ENCODE data around the gene TMEM151B. TPM values are rescaled to one million over a fixed set of nuclear protein-coding genes. Genes with fewer than 3 reads are reported as not detected.

TMEM151B gene
- polyA plus RNA-seq, 2 of the 4 experiments (the other 2 are of a cell fraction): 0.01 TPM; not detected in 1

- FAIRE-seq (no peak), DNase-seq (ENCODE audit: low read depth in 1 of 2, low spot score in 1 of 2) (no peak), ATAC-seq (peak; percentile 0 to 2; a peak in 3 of 6 replicates)
- H3K9me3 ChIP-seq: no peaks in the 10 kb centered on the region
- ChIA-PET CTCF (interaction anchor here (0.8 to 3.7 kb wide), 16 partner anchors 8 to 156 kb away, joined by 3 to 16 read pairs (median 4); no protein-coding TSS in a partner anchor), POLR2A (interaction anchor here (1.2 kb wide), 1 partner anchor 8 kb away, joined by 15 read pairs; the partner anchor contains the start of gene HSP90AB1)
- H3K4me2 ChIP-seq: peak overlapping the region; percentile 13; the same call in 1 of the 3 replicates
- H3K4me3 ChIP-seq: no peak overlapping the region
- H3K4me1 ChIP-seq: peaks cover 53% of the 10 kb centered on the region
- TF ChIP-seq POLR2A (IDR thresholded peaks at IDR 0.05; ENCODE audit: low read length): peak; percentile 19; the same call in 1 of the 2 replicates
- peak; percentile 49; the same call in 1 of the 2 replicates for TF ChIP-seq RARB (CRISPR knock-in tag; IDR thresholded peaks at IDR 0.05)
- peak; percentile 59; the same call in 1 of the 2 replicates for TF ChIP-seq POLR2AphosphoS2 (conservative IDR thresholded peaks at IDR 0.05; ENCODE audit: low read length)
- no peak for TF ChIP-seq RNF2 (IDR thresholded peaks at IDR 0.05; ENCODE audit: borderline replicate concordance, low read depth)
- TF ChIP-seq HOXA7 (CRISPR knock-in tag; IDR thresholded peaks at IDR 0.05): peak; percentile 83
- peak; percentile 38; the same call in 1 of the 2 replicates for TF ChIP-seq TFCP2L1 (CRISPR knock-in tag; IDR thresholded peaks at IDR 0.05)
- TF ChIP-seq EHF (CRISPR knock-in tag; IDR thresholded peaks at IDR 0.05): no peak
- peak; percentile 87; the same call in 1 of the 2 replicates for TF ChIP-seq TP53 (CRISPR knock-in tag; IDR thresholded peaks at IDR 0.05)
- TF ChIP-seq JUN (IDR thresholded peaks at IDR 0.05): 0 out of 5 replicates have a peak, but pooled peaks of 1 of the 2 experiments have one; percentile 13
- 0 out of 3 replicates have a peak, but pooled peaks have one; percentile 39 for TF ChIP-seq BCL3 (IDR thresholded peaks at IDR 0.05)
- no peak overlapping the region for H3K27ac ChIP-seq
- WGBS (ENCODE audit: missing lambda C conversion rate): 83% methylated on average over 11 of the region's 12 CpGs
These were observed 15.8 kb upstream of the TMEM151B start for GRCh38 chr6:44254191-44255104.

GRCh38 chr6:44255105-44255808, 15.0 kb upstream of the TMEM151B start:
- peaks cover 44% of the 10 kb centered on the region for H3K4me1 ChIP-seq
- peak; percentile 21 to 42 for DNase-seq (ENCODE audit: low read depth in 1 of 2, low spot score in 1 of 2)
- no peak overlapping the region for H3K27ac ChIP-seq
- FAIRE-seq: no peak
- peak overlapping the region; percentile 96; the same call in 1 of the 3 replicates for H3K4me3 ChIP-seq
- CTCF ChIA-PET: interaction anchor here (0.9 to 3.7 kb wide), 11 partner anchors 9 to 130 kb away, joined by 3 to 29 read pairs (median 4); partner anchors contain the start of gene HSP90AB1
- peak overlapping the region; percentile 88; the same call in 2 of the 3 replicates for H3K4me2 ChIP-seq
- H3K9me3 ChIP-seq: no peaks in the 10 kb centered on the region
- peak; percentile 17 to 27; a peak in 5 of 6 replicates for ATAC-seq
- POLR2A ChIA-PET: interaction anchor here (1.2 kb wide), 1 partner anchor 9 kb away, joined by 15 read pairs; the partner anchor contains the start of gene HSP90AB1
- TF ChIP-seq POLR2AphosphoS2 (conservative IDR thresholded peaks at IDR 0.05; ENCODE audit: low read length) (peak; percentile 95), HMGXB4 (CRISPR knock-in tag; IDR thresholded peaks at IDR 0.05; ENCODE audit: borderline replicate concordance) (no peak), JUN (IDR thresholded peaks at IDR 0.05) (peak in 1 of 2 experiments; percentile 24; a peak in 2 of 5 replicates), ZFP36 (IDR thresholded peaks at IDR 0.05; ENCODE audit: borderline replicate concordance, partially characterized antibody) (no peak), TFCP2L1 (CRISPR knock-in tag; IDR thresholded peaks at IDR 0.05) (peak; percentile 52; the same call in 1 of the 2 replicates), FOSB (CRISPR knock-in tag; IDR thresholded peaks at IDR 0.05) (0 out of 2 replicates have a peak, but pooled peaks have one; percentile 10), TP53 (CRISPR knock-in tag; IDR thresholded peaks at IDR 0.05) (peak; percentile 62)
- WGBS (ENCODE audit: missing lambda C conversion rate): 69% methylated on average over 12 of the region's 16 CpGs
